Posterior cingulate gyrus (tissue), 11 donors: ENCODE results near the gene TPD52L2.
A peak's percentile ranks its signal among the peaks of the same experiment; 100 is the strongest.
"Not testable (repeated sequence)": the region's sequence is repeated elsewhere in the genome, so short reads cannot be mapped to it uniquely, and the experiment has no call there.

Experiments used
- DNase-seq, 10 donors: peaks; one replicate each; pipeline versions ENCODE4 v3.0.0 to v3.0.0-alpha.2; 2020 to 2021; ENCODE audit warnings: mixed read lengths in 3 of 10
- intact Hi-C: fragments of 100-400 bp; cut with DNase I; formaldehyde crosslinking; loops from one replicate; pipeline ENCODE4 v1.15.1; 2023

The TPD52L2 gene

GRCh38 chr20:63876489-63877036, 11.5 kb downstream of the TPD52L2 start:
- DNase-seq: no peak
- intact Hi-C loops: no loop called here

GRCh38 chr20:63877755-63878470, 12.8 kb downstream of the TPD52L2 start:
- intact Hi-C loops: no loop called here
- DNase-seq: no peak

GRCh38 chr20:63878899-63879663, 14.0 kb downstream of the TPD52L2 start:
- DNase-seq: no peak
- intact Hi-C loops: no loop called here

- DNase-seq, intact Hi-C loops: not testable (repeated sequence)
These were observed 15.8 kb downstream of the TPD52L2 start for GRCh38 chr20:63880901-63881300.

GRCh38 chr20:63881451-63882226, 16.6 kb downstream of the TPD52L2 start:
- intact Hi-C loops: no loop called here
- DNase-seq: no peak

DNA sequence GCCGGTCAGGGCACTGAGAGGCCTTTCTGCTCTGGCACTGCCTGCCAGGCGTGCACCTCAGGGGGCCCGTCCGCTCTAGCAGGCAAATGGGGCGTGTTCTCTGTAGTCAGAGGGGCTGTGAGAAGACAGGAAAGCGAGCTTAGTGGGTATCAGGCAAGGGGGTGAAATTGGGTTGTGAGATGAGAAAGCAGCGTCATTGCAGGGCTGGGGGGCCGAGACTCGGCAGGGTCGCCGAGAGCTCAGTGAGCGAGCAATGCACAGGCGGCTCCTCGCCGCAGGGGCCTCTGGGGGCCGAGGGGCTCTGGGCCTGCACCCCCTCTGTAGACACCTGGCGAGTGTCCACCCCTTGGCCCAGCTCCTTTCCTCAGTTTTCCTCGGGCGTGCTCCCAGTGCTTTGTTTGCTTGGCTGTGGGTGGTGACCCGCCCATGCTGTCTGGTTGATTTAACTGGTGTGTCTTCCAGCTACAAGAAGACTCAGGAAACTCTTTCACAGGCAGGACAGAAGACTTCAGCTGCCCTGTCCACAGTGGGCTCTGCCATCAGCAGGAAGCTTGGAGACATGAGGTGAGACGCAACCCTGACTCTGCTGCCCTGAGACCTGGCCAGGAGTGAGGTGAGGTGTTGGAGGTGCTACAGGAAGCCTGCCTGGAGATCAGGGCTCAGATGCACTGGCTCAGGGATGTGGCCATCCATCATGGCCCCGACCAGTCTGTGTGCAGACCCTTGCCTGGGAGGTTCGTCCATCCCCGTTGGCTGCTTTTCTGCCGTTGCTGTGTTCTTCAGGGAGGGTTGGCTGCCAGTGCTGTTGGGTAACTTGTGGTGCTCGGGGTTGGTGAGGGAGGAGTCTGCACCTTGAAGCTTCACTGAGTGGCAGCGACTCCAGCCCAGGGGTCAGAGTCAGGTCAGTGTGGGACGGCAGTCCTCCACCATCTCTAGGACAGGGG, 17.5 kb downstream of the TPD52L2 start:
- DNase-seq: no peak
- intact Hi-C loops: no loop called here

DNA sequence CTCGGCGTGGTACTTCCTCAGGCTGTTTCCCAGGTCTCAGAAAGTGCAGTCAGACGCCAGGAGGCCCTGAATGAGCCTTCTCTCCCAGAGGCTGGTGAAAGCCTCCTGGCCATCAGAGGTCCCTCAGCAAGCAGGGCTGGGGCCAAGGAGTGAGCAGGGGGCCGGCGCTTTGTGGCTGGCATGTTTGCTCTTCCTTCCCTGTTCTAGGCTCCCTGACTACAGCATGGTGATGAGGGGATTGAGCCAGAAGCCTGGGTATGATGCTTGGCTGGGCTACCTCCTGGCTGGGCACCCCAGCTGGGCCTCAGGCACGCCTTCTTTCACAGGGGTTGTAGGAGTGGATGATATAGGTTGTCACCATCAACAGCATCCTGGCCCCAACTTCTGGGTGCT, 18.1 kb downstream of the TPD52L2 start:
- no peak for DNase-seq
- intact Hi-C loops: no loop called here

- DNase-seq: peak in 1 of 10 donors; percentile 20
- intact Hi-C loops: no loop called here
These were observed 19.6 kb downstream of the TPD52L2 start for GRCh38 chr20:63884506-63885263.

DNA sequence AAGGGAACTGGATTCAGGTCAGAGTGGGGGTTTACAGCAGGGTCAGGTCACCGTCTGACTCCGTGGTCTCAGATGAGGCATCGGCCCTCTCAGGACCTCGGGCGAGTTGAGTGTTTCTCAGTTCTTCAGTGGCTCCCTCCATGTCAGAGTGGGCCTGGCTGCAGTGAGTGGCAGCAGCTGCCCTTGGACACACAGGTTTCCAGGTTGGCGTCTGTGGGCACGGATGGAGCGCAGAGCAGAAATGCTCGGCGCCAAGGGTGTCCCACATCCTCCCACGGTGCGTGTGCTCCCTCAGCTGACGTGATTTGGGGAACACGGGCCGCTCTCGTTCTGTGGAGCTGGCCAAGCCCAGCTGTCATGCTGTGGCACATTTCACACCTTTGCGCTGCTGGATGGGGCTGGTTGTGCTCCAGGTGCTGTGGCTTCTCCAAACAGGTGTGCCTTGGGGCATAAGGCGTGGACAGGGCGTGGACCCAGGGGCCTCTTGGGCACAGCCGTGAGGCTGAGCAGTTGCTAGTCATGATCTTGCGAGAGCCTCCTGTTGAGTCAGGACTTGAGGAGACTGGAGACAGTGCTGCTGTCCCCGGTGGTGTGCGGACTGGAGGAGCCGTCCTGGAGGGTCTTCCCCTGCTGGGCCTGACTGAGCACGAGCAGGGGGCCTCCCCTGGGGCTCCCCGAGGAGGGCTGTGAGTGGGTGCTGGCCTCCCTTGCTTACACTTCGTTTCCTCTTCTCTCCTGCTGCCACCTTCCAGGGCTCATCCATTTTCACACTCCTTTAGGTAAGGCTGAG, 20.4 kb downstream of the TPD52L2 start:
- no peak for DNase-seq
- intact Hi-C loops: no loop called here

GRCh38 chr20:63886054-63886419, 21.0 kb downstream of the TPD52L2 start:
- no peak for DNase-seq
- intact Hi-C loops: no loop called here

GRCh38 chr20:63886921-63887320, 21.9 kb downstream of the TPD52L2 start:
- intact Hi-C loops: no loop called here
- DNase-seq: no peak

DNA sequence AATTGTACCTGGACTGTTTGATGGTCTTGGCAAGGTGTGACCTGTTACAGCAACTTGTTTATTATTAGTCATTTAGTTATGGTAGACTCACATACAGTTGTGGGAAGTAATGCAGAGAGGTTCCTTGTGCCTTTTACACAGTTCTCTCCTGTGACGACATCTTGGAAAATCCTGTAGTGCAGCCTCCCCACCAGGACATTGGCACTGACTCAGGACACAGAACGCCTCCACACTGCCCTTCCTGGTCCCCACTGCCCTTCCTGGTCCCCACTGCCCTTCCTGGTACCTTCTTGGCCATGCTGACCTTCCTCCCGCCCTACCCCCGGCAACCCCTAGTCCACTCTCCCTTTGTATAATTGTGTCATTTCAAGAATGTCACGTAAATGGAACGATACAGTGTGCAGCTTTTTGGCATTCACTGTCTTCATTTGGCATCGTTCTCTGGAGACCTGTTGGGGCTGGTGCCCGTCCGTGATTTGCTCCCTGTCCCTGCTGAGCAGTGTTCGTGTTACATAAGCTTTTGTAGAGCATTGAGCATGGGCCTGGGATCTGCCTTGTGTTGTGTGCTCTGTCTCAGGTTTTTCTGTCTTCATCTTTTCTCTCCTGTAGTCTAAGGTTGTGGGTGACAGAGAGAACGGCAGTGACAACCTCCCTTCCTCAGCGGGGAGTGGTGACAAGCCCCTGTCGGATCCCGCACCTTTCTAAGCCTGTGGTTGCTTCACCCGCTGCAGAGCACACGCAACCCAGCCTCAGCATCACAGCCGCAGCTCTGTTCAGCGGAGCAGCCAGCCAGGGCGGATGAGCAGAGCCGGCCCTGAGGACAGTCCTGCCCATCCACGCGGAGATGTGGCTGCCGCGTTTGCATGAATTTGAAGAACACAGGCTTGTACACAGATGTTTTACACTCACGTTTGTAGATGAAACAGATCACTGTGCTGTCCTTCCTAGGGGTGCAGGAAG, 24.5 kb downstream of the TPD52L2 start:
- intact Hi-C loops: no loop called here
- DNase-seq: no peak

- intact Hi-C loops: no loop called here
- no peak for DNase-seq
These were observed 25.1 kb downstream of the TPD52L2 start for GRCh38 chr20:63890201-63890576.

DNA sequence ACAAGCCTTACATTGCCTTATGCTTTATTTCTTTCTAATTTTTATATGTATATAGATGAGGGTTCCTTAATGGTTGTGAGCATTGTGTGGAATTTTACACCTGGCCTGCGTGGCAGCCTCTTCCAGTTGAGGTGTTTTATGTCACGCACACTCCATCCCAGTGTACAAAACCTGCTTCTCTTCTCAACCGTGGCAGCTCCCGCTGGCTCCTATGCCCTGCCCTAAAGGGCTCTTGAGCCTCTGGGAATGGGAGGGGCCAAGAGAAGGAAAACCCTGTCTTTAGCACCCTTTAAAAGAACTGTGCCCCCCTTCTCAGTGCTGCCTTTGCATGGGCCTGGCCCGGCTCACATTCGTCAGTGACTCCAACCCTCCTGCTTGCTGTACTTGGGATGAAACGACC, 25.5 kb downstream of the TPD52L2 start:
- no peak for DNase-seq
- intact Hi-C loops: no loop called here

GRCh38 chr20:63891061-63892002, 26.3 kb downstream of the TPD52L2 start:
- no peak for DNase-seq
- intact Hi-C loops: no loop called here

GRCh38 chr20:63892402-63892801, 27.3 kb downstream of the TPD52L2 start:
- intact Hi-C loops: no loop called here
- DNase-seq: no peak
